Esophagus (tissue), 2 donors: ENCODE measurements around the gene ICAM1. TPM values are rescaled to one million over a fixed set of nuclear protein-coding genes. Genes with fewer than 3 reads are reported as not detected.
"Not testable (repeated sequence)": the region's sequence is repeated elsewhere in the genome, so short reads cannot be mapped to it uniquely, and the experiment has no call there.

Experiments used
- H3K27ac ChIP-seq, 2 donors: one replicate each; pipeline ENCODE4 v1.5.1; 2013; ENCODE audit warnings: low read depth in 2 of 2, mild to moderate bottlenecking in 2 of 2, inconsistent platforms in 1 of 2, low read length in 1 of 2, moderate library complexity in 1 of 2
- H3K27me3 ChIP-seq, 2 donors: one replicate each; pipeline ENCODE4 v1.6.1; 2013; ENCODE audit warnings: low read length in 2 of 2, control low read depth in 1 of 2, mild to moderate bottlenecking in 1 of 2; ENCODE audit not compliant: insufficient read depth in 2 of 2, control insufficient read depth in 1 of 2
- H3K36me3 ChIP-seq, 2 donors: one replicate each; pipeline ENCODE4 v1.6.1; 2013; ENCODE audit warnings: low read length in 1 of 2; ENCODE audit not compliant: control insufficient read depth in 2 of 2, insufficient read depth in 2 of 2
- H3K4me1 ChIP-seq, 2 donors: one replicate each; pipeline ENCODE4 v1.6.1; 2013; ENCODE audit warnings: low read length in 1 of 2; ENCODE audit not compliant: control insufficient read depth in 2 of 2, insufficient read depth in 2 of 2
- H3K4me3 ChIP-seq, 2 donors: one replicate each; pipeline ENCODE4 v1.5.1; 2013; ENCODE audit warnings: low read length in 2 of 2, mild to moderate bottlenecking in 2 of 2, low read depth in 1 of 2, moderate library complexity in 1 of 2
- H3K9me3 ChIP-seq, 2 donors: one replicate each; pipeline ENCODE4 v1.6.1; 2013; ENCODE audit warnings: mild to moderate bottlenecking in 2 of 2, low read depth in 1 of 2, low read length in 1 of 2, moderate library complexity in 1 of 2; ENCODE audit not compliant: control insufficient read depth in 2 of 2, insufficient read depth in 1 of 2
- WGBS, 2 donors: extraction: QIAGEN DNeasy Blood & Tissue Kit; methylation state at CpG; one replicate each; pipeline ENCODE4 v1.1.7; 2013; 5-methylcytosine and 5-hydroxymethylcytosine counted together
- polyA plus RNA-seq, 2 donors: library from polyadenylated mRNA; stranded (reverse); fragments of 200-250 nt; gene quantifications; one replicate each; pipeline ENCODE4 v1.2.3, GENCODE V29; 2013
- donor health status: healthy with polysubstance abuse.
- donor health status: Bipolar disorder and iron deficiency.

Gene ICAM1
- polyA plus RNA-seq, 2 donors: 4.8 to 8.8 TPM

DNA sequence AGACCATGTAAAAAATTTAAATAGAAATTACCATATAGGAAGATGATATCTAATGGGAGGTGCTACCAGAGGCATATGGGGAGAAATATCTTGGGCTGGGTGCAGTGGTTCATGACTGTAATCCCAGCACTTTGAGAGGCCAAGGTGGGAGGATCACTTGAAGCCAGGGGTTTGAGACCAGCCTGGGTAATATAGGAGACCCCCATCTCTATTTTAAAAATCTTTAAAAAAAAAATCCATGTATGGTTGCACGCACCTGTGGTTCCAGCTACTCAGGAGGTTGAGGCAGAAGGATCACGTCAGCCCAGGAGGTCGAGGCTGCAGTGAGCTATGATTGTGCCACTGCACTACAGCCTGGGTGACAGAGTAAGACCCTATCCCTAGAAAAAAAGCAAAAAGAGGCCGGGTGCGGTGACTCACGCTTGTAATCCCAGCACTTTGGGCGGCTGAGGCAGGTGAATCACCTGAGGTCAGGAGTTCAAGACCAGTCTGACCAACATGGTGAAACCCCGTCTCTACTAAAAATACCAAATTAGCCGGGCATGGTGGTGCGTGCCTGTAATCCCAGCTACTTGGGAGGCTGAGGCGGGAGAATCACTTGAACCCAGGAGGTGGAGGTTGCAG is 29.0 kb upstream of the ICAM1 start:
- 87 to 88% methylated on average over 11 of the region's 11 CpGs for WGBS, 2 donors
- not testable (repeated sequence) for H3K9me3 ChIP-seq, H3K36me3 ChIP-seq, H3K27me3 ChIP-seq, H3K27ac ChIP-seq, H3K4me1 ChIP-seq, H3K4me3 ChIP-seq

DNA sequence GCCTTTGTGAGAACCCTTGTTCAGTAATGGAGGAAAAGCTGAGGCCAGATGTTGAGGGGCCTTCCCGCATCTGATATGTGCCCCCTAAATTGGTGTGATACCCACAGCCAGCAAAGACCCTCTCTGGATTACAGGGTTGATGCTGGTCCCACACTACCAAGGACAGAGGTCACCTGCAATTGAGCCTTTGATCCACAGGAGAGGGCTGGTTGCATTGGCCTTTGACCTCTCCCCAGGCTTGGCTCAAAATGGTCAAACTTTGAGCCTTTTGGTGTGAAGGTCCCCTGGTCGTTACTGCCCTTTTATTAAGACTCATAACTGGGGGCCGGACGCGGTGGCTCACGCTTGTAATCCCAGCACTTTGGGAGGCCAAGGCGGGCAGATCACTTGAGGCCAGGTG is 27.3 kb upstream of the ICAM1 start:
- Histone ChIP-seq H3K4me1 (no peaks in the 10 kb centered on the region), H3K9me3 (no peaks in the 10 kb centered on the region), H3K27ac (no peak overlapping the region), H3K36me3 (no peaks in the 10 kb centered on the region), H3K4me3 (no peak overlapping the region), H3K27me3 (no peaks in the 10 kb centered on the region)
- WGBS, 2 donors: 93 to 94% methylated on average over 7 of the region's 7 CpGs

GRCh38 chr19:10245189-10245939 is 25.6 kb upstream of the ICAM1 start:
- no peaks in the 10 kb centered on the region for H3K9me3 ChIP-seq
- no peak overlapping the region for H3K4me3 ChIP-seq
- H3K27ac ChIP-seq: no peak overlapping the region
- H3K4me1 ChIP-seq: no peaks in the 10 kb centered on the region
- 75 to 84% methylated on average over 9 of the region's 9 CpGs for WGBS, 2 donors
- no peaks in the 10 kb centered on the region for H3K36me3 ChIP-seq
- no peaks in the 10 kb centered on the region for H3K27me3 ChIP-seq

GRCh38 chr19:10246511-10246910 is 24.4 kb upstream of the ICAM1 start:
- no peaks in the 10 kb centered on the region for H3K9me3 ChIP-seq
- no peak overlapping the region for H3K4me3 ChIP-seq
- H3K36me3 ChIP-seq: no peaks in the 10 kb centered on the region
- H3K4me1 ChIP-seq: no peaks in the 10 kb centered on the region
- H3K27ac ChIP-seq: no peak overlapping the region
- 82 to 83% methylated on average over 6 of the region's 6 CpGs for WGBS, 2 donors
- no peaks in the 10 kb centered on the region for H3K27me3 ChIP-seq

- 0 to 1% methylated on average over 76 to 77 of the region's 77 CpGs for whole genome bisulfite sequencing, 2 donors
- peak within 1 kb of the TSS; percentile 73 to 92 for H3K27ac ChIP-seq
- no peaks in the 10 kb centered on the region for H3K9me3 ChIP-seq
- H3K4me1 ChIP-seq: no peaks in the 10 kb centered on the region
- no peaks in the 10 kb centered on the region for H3K27me3 ChIP-seq
- peaks cover 9 to 17% of the 10 kb centered on the region in 2 donors for H3K36me3 ChIP-seq
- peak within 1 kb of the TSS; percentile 87 to 89 for H3K4me3 ChIP-seq
Measured at GRCh38 chr19:10251792-10252694, 18.9 kb upstream of the ICAM1 start, which contains the start of gene MRPL4. Gene MRPL4 (plus strand): TSS chr19:10252214. CDS start chr19:10252254, 40 bp downstream.

DNA sequence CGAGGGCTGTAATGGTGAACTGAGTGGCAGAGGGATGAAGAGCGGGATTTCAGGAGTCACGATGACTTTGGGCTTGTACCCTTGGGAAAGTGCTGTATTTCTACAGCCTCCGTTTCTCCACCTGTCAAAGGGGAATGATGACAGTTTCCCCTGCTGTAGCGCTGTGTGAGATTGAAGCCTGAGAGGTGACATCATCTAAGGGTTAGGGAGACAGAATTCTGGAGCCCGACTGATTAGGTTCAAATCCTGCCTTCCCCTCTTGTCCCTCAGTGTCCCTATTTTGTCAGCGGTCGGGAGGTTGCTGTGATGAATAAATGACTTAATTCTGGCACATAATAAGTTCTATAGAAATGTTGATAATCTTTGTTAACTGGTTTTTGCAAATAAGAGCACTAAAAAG is 18.2 kb upstream of the ICAM1 start:
- Histone ChIP-seq H3K9me3 (no peaks in the 10 kb centered on the region), H3K4me1 (no peaks in the 10 kb centered on the region), H3K27me3 (no peaks in the 10 kb centered on the region), H3K4me3 (peak overlapping the region; percentile 87 to 89), H3K27ac (peak overlapping the region; percentile 73 to 92), H3K36me3 (peaks cover 16 to 22% of the 10 kb centered on the region in 2 donors)
- 21 to 25% methylated on average over 8 of the region's 8 CpGs for WGBS, 2 donors

DNA sequence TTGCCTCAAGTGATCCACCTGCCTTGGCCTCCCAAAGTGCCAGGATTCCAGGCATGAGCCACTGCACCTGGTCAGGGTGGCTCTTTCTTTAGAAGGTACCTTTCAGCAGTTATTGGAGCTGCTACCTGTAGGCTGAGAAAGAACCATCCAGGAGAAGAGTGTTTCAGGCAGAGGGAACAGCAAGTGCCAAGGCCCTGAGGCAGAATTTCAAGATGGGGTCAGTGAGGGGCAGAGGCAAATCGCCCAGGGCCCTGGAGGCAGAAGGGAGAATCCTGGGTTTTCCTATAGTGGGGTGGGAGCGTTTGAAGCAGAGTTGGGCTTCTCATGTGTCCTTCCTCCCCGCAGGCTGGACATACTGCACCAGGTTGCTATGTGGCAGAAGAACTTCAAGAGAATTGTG is 16.7 kb upstream of the ICAM1 start:
- Histone ChIP-seq H3K27ac (no peak overlapping the region), H3K27me3 (no peaks in the 10 kb centered on the region), H3K9me3 (no peaks in the 10 kb centered on the region), H3K36me3 (peaks cover 16 to 30% of the 10 kb centered on the region in 2 donors), H3K4me1 (no peaks in the 10 kb centered on the region), H3K4me3 (no peak overlapping the region)
- 95 to 98% methylated on average over 3 of the region's 3 CpGs for WGBS, 2 donors

DNA sequence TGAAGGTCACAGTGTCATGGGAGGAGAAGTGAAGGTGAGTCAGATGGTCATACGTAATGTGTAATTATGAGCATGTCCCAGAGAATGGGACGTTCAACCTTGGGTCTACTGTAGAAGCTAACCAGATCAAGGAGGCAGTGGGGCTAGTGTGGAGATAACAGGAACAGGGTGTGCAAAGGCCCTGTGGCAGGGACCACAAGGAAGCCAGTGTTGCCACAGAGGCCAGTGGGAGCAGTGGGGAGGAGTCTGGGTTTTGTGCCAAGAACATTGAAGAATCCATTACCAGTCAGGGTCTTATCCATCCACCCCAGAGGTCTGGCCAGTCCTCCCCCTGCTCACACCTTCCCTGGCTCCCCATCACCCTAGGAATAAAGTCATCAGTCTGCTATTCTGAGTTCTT is 15.6 kb upstream of the ICAM1 start:
- whole genome bisulfite sequencing, 2 donors: 84 to 92% methylated on average over 2 of the region's 2 CpGs
- H3K36me3 ChIP-seq: peaks cover 16 to 30% of the 10 kb centered on the region in 2 donors

GRCh38 chr19:10256551-10256950 is 14.4 kb upstream of the ICAM1 start:
- Histone ChIP-seq H3K27me3 (no peaks in the 10 kb centered on the region), H3K27ac (no peak overlapping the region), H3K4me3 (no peak overlapping the region), H3K36me3 (peaks cover 16 to 30% of the 10 kb centered on the region in 2 donors), H3K4me1 (peaks cover 0 to 4% of the 10 kb centered on the region in 2 donors), H3K9me3 (no peaks in the 10 kb centered on the region)
- WGBS, 2 donors: 82 to 85% methylated on average over 16 to 18 of the region's 18 CpGs

More for the DNA sequence above, 15.6 kb upstream of the ICAM1 start:
- H3K4me3 ChIP-seq: no peak overlapping the region
- no peak overlapping the region for H3K27ac ChIP-seq
- H3K4me1 ChIP-seq: peaks cover 0 to 4% of the 10 kb centered on the region in 2 donors
- H3K9me3 ChIP-seq: no peaks in the 10 kb centered on the region
- H3K27me3 ChIP-seq: no peaks in the 10 kb centered on the region
